Mesenchymal stem cell (in vitro differentiated cells and primary cell): ENCODE results near the gene AXIN1.

Experiments
- DNase-seq: peaks from one replicate; pipeline ENCODE4 v3.0.0-alpha.2; 2013
- H2AFZ ChIP-seq: one replicate; pipeline ENCODE4 v1.6.1; 2013; ENCODE audit warnings: low read depth, mild to moderate bottlenecking, control low read depth, inconsistent platforms, low read length, moderate library complexity
- H2AK5ac ChIP-seq: 2 replicates; pipeline ENCODE4 v1.6.1; 2013; ENCODE audit warnings: low read length, moderate library complexity, mild to moderate bottlenecking, inconsistent platforms; ENCODE audit not compliant: severe bottlenecking
- H2BK120ac ChIP-seq: one replicate; pipeline ENCODE4 v1.6.1; 2013; ENCODE audit warnings: low read depth, mild to moderate bottlenecking, inconsistent platforms, low read length, moderate library complexity
- H2BK12ac ChIP-seq, 2 experiments: one replicate each; pipeline ENCODE4 v1.6.1; 2013; ENCODE audit warnings: inconsistent platforms in 2 of 2, low read length in 2 of 2, mild to moderate bottlenecking in 2 of 2, moderate library complexity in 2 of 2, control low read depth in 1 of 2
- H2BK15ac ChIP-seq: one replicate; pipeline ENCODE4 v1.6.1; 2013; ENCODE audit warnings: mild to moderate bottlenecking, low read depth, inconsistent platforms; ENCODE audit not compliant: poor library complexity, severe bottlenecking
- H2BK5ac ChIP-seq: 2 replicates; pipeline ENCODE4 v1.6.1; 2013; ENCODE audit warnings: low read depth, mild to moderate bottlenecking, low read length, control low read depth, inconsistent platforms; ENCODE audit not compliant: poor library complexity, severe bottlenecking
- H3K14ac ChIP-seq, 2 experiments: one replicate each; pipeline ENCODE4 v1.6.1; 2013; ENCODE audit warnings: inconsistent platforms in 2 of 2, low read length in 2 of 2, control low read depth in 1 of 2, mild to moderate bottlenecking in 1 of 2, moderate library complexity in 1 of 2
- H3K18ac ChIP-seq, 2 experiments: one replicate each; pipeline ENCODE4 v1.6.1; 2013; ENCODE audit warnings: inconsistent platforms in 2 of 2, low read length in 2 of 2, control low read depth in 1 of 2, low read depth in 1 of 2, mild to moderate bottlenecking in 1 of 2
- H3K23ac ChIP-seq, 2 experiments: one replicate each; pipeline ENCODE4 v1.6.1; 2013; ENCODE audit warnings: inconsistent platforms in 2 of 2, low read length in 2 of 2, mild to moderate bottlenecking in 2 of 2, moderate library complexity in 2 of 2, control low read depth in 1 of 2
- H3K27ac ChIP-seq: 2 replicates; pipeline ENCODE4 v1.5.1; 2013; ENCODE audit warnings: mild to moderate bottlenecking, moderate library complexity, low read length, control low read depth, inconsistent platforms; ENCODE audit not compliant: poor library complexity, severe bottlenecking
- H3K27me3 ChIP-seq, 2 experiments: 2 replicates each; pipeline versions ENCODE4 v1.6.1 to v1.7.0; 2013; ENCODE audit warnings: low read length in 2 of 2, mild to moderate bottlenecking in 2 of 2, moderate library complexity in 2 of 2, control low read depth in 1 of 2, inconsistent platforms in 1 of 2; ENCODE audit not compliant: control insufficient read depth in 1 of 2, insufficient read depth in 1 of 2
- H3K36me3 ChIP-seq, 2 experiments: 2 replicates each; pipeline versions ENCODE4 v1.6.1 to v1.7.0; 2013; ENCODE audit warnings: low read length in 2 of 2, control low read depth in 1 of 2, inconsistent platforms in 1 of 2, low read depth in 1 of 2, mild to moderate bottlenecking in 1 of 2; ENCODE audit not compliant: insufficient read depth in 2 of 2, control insufficient read depth in 1 of 2
- H3K4ac ChIP-seq, 2 experiments: one replicate each; pipeline ENCODE4 v1.6.1; 2013; ENCODE audit warnings: inconsistent platforms in 2 of 2, low read length in 2 of 2, mild to moderate bottlenecking in 2 of 2, moderate library complexity in 2 of 2, control low read depth in 1 of 2, low read depth in 1 of 2
- H3K4me1 ChIP-seq: 2 replicates; pipeline ENCODE4 v1.6.1; 2013; ENCODE audit warnings: low read depth, low read length, control low read depth; ENCODE audit not compliant: control insufficient read depth, insufficient read depth
- H3K4me2 ChIP-seq: 2 replicates; pipeline ENCODE4 v1.6.1; 2013; ENCODE audit warnings: low read length, mild to moderate bottlenecking, inconsistent platforms; ENCODE audit not compliant: poor library complexity, severe bottlenecking
- H3K4me3 ChIP-seq, 2 experiments: 2 replicates each; pipeline versions ENCODE4 v1.5.1 to v1.7.0; 2013; ENCODE audit warnings: low read length in 2 of 2, mild to moderate bottlenecking in 2 of 2, control low read depth in 1 of 2, low read depth in 1 of 2; ENCODE audit not compliant: insufficient read depth in 1 of 2
- H3K79me1 ChIP-seq: replicated peaks from 2 replicates; pipeline ENCODE4 v1.6.1; 2013; ENCODE audit warnings: mild to moderate bottlenecking, control low read depth, low read length, inconsistent platforms; ENCODE audit not compliant: poor library complexity, severe bottlenecking
- H3K9ac ChIP-seq: 2 replicates; pipeline ENCODE4 v1.7.0; 2013; ENCODE audit warnings: mild to moderate bottlenecking, low read length, moderate library complexity
- H3K9me3 ChIP-seq: 2 replicates; pipeline ENCODE4 v1.7.0; 2013; ENCODE audit warnings: mild to moderate bottlenecking, low read length; ENCODE audit not compliant: control insufficient read depth
- H4K8ac ChIP-seq: one replicate; pipeline ENCODE4 v1.6.1; 2013; ENCODE audit warnings: inconsistent platforms, mild to moderate bottlenecking, low read length, moderate library complexity
- H4K91ac ChIP-seq: one replicate; pipeline ENCODE4 v1.6.1; 2013; ENCODE audit warnings: mild to moderate bottlenecking, low read length, inconsistent platforms
- WGBS: methylation state at CpG from one replicate; pipeline ENCODE4 v1.1.7; 2013; ENCODE audit warnings: mixed read lengths; 5-methylcytosine and 5-hydroxymethylcytosine counted together

The AXIN1 gene

GRCh38 chr16:287981-288920, 64.3 kb downstream of the AXIN1 start:
- no peak overlapping the region for H4K8ac ChIP-seq
- H2BK5ac ChIP-seq = no peak overlapping the region
- H3K27ac ChIP-seq = no peak overlapping the region
- no peak overlapping the region for H3K4me2 ChIP-seq
- H3K79me1 ChIP-seq = peaks cover 4% of the 10 kb centered on the region
- H2AK5ac ChIP-seq = no peak overlapping the region
- no peak overlapping the region for H2AFZ ChIP-seq
- H3K4ac ChIP-seq = no peak overlapping the region
- H3K14ac ChIP-seq = no peak overlapping the region
- no peak overlapping the region for H3K9ac ChIP-seq
- 98% methylated on average over 32 of the region's 33 CpGs for WGBS
- no peak overlapping the region for H3K18ac ChIP-seq
- H3K23ac ChIP-seq = no peak overlapping the region
- no peak overlapping the region for H2BK120ac ChIP-seq
- H3K36me3 ChIP-seq = peaks cover 29 to 85% of the 10 kb centered on the region in 2 experiments
- H3K4me1 ChIP-seq = peaks cover 3% of the 10 kb centered on the region
- no peak overlapping the region for H2BK12ac ChIP-seq
- H3K27me3 ChIP-seq = no peaks in the 10 kb centered on the region
- H2BK15ac ChIP-seq = no peak overlapping the region
- H4K91ac ChIP-seq = no peak overlapping the region
- DNase-seq = no peak
- H3K9me3 ChIP-seq = no peaks in the 10 kb centered on the region
- no peak overlapping the region for H3K4me3 ChIP-seq

- Histone ChIP-seq H3K18ac (no peak overlapping the region), H3K27me3 (peaks cover 0 to 7% of the 10 kb centered on the region in 2 experiments), H3K4ac (no peak overlapping the region), H2BK15ac (no peak overlapping the region), H2BK12ac (no peak overlapping the region), H2BK5ac (no peak overlapping the region), H4K8ac (no peak overlapping the region), H3K23ac (no peak overlapping the region), H3K79me1 (peaks cover 4% of the 10 kb centered on the region), H2BK120ac (no peak overlapping the region), H2AFZ (no peak overlapping the region), H3K9me3 (no peaks in the 10 kb centered on the region), H2AK5ac (no peak overlapping the region), H3K27ac (no peak overlapping the region), H3K4me2 (no peak overlapping the region), H3K4me3 (no peak overlapping the region), H3K36me3 (peaks cover 23 to 76% of the 10 kb centered on the region in 2 experiments), H4K91ac (no peak overlapping the region), H3K4me1 (peaks cover 3% of the 10 kb centered on the region), H3K9ac (no peak overlapping the region), H3K14ac (no peak overlapping the region)
- no peak for DNase-seq
- 97% methylated on average over 14 of the region's 16 CpGs for WGBS
Measured at GRCh38 chr16:287298-287811, 65.2 kb downstream of the AXIN1 start.

GRCh38 chr16:286491-287297, 65.8 kb downstream of the AXIN1 start:
- WGBS = 94% methylated on average over 22 of the region's 22 CpGs
- Histone ChIP-seq H3K79me1 (peaks cover 4% of the 10 kb centered on the region), H3K4me1 (peaks cover 3% of the 10 kb centered on the region), H2AFZ (no peak overlapping the region), H3K18ac (no peak overlapping the region), H3K36me3 (peaks cover 23 to 70% of the 10 kb centered on the region in 2 experiments), H3K9me3 (no peaks in the 10 kb centered on the region), H3K27ac (no peak overlapping the region), H3K23ac (no peak overlapping the region), H3K4me2 (no peak overlapping the region), H2BK15ac (no peak overlapping the region), H3K4ac (no peak overlapping the region), H4K8ac (no peak overlapping the region), H2BK120ac (no peak overlapping the region), H2AK5ac (no peak overlapping the region), H3K4me3 (no peak overlapping the region), H3K9ac (no peak overlapping the region), H2BK5ac (no peak overlapping the region), H3K27me3 (peaks cover 5 to 12% of the 10 kb centered on the region in 2 experiments), H2BK12ac (no peak overlapping the region), H3K14ac (no peak overlapping the region), H4K91ac (no peak overlapping the region)
- no peak for DNase-seq
